ENCODE measurements around the gene PIK3CG.
"Not testable (repeated sequence)": the region's sequence is repeated elsewhere in the genome, so short reads cannot be mapped to it uniquely, and the experiment has no call there.

The PIK3CG gene

DNA sequence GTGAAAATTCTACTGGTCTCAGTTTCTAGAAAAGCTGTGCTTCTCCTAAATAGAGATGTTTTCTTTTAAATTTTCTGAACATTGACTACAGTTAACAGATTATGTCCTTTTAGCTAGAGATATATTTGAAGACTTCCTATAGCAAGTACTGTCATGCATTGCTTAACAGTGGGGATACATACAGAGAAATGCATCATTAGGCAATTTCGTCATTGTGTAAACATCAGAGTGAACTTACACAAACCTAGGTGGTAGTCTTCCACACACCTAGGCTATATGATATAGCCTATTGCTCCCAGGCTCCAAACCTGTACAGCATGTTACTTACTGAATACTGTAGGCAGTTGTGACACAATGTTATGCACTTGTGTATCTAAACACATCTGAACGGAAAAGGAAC lies 28.5 kb downstream of the PIK3CG start:
- peaks cover 18% of the 10 kb centered on the region for H3K4me1 Mint-ChIP-seq
- peaks cover 42% of the 10 kb centered on the region for H3K36me3 Mint-ChIP-seq
- H3K27ac Mint-ChIP-seq, result no peak overlapping the region

DNA sequence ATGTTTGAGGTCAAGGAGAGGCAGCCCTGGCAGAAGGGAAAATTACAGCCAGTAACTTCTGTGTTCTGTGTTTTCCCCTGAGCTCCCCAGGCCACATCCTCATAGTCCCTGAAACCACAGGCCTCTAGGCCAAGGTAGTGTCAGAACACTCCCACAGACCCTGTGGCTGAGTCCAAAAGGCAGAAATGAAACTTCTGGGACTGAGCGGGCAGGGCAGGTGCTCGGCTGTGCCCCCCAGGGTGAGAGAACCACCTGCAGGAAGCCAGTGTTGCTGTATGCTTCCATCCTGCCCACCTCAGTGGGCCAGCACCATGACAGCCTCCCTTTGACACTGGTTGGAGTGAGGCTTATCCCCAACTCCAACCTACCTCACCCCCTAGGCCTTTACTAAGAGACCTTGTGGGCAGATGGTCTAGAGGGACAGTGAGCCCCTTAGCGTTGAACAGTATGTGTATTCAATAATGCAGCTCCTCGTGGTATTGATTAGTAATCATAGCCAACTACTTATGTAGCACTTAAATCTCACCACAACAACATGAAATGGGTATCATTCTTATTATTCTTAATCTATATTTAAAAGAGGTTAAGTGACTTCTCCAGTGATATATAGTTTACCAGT lies 30.3 kb downstream of the PIK3CG start:
- H3K4me1 Mint-ChIP-seq, result peaks cover 35% of the 10 kb centered on the region
- peaks cover 45% of the 10 kb centered on the region for H3K36me3 Mint-ChIP-seq
- H3K9me3 Mint-ChIP-seq, result peaks cover 4% of the 10 kb centered on the region
- H3K4me3 Mint-ChIP-seq, result no peak overlapping the region
- no peak overlapping the region for H3K27ac Mint-ChIP-seq
- H3K27me3 Mint-ChIP-seq, result no peaks in the 10 kb centered on the region

More for the DNA sequence above, 28.5 kb downstream of the PIK3CG start:
- no peak overlapping the region for H3K4me3 Mint-ChIP-seq
- H3K27me3 Mint-ChIP-seq, result no peaks in the 10 kb centered on the region
- peaks cover 4% of the 10 kb centered on the region for H3K9me3 Mint-ChIP-seq

DNA sequence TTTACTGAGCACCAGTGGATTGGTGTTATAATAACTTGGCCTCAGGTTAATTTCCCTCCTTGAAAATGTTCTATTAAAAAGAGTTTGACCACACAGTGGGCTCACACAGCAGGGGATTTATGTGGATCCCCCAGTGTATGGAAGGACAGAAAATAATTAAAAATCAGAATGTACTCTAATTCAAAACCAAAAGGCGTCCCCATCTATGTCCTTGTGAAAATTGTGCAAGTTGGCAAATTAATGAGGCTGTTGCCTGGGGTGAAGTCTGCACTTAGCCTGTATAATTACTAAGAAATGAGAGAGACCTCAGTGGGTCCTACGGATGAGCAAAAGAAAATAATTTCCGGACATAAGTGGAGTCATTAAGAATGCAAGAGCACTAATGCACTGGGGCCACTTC lies 31.1 kb downstream of the PIK3CG start:
- no peak overlapping the region for H3K27ac Mint-ChIP-seq
- H3K4me3 Mint-ChIP-seq, result no peak overlapping the region
- H3K27me3 Mint-ChIP-seq, result no peaks in the 10 kb centered on the region
- H3K36me3 Mint-ChIP-seq, result peaks cover 44% of the 10 kb centered on the region
- peaks cover 38% of the 10 kb centered on the region for H3K4me1 Mint-ChIP-seq
- peaks cover 4% of the 10 kb centered on the region for H3K9me3 Mint-ChIP-seq

DNA sequence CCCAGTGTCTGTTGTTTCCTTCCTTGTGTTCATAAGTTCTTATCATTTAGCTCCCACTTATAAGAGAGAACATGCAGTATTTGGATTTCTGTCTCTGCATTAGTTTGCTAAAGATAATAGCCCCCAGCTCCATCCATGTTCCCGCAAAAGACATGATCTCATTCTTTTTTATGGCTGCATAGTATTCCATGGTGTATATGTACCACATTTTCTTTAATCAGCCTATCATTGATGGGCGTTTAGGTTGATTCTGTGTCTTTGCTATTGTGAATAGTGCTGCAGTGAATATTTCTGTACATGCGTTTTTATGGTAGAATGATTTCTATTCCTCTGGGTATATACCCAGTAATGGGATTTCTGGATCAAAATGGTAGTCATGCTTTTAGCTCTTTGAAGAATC lies 32.5 kb downstream of the PIK3CG start:
- H3K4me3 Mint-ChIP-seq, H3K9me3 Mint-ChIP-seq, H3K27ac Mint-ChIP-seq, H3K27me3 Mint-ChIP-seq: not testable (repeated sequence)
- Mint-ChIP-seq H3K4me1 (peaks cover 46% of the 10 kb centered on the region), H3K36me3 (peaks cover 42% of the 10 kb centered on the region)

DNA sequence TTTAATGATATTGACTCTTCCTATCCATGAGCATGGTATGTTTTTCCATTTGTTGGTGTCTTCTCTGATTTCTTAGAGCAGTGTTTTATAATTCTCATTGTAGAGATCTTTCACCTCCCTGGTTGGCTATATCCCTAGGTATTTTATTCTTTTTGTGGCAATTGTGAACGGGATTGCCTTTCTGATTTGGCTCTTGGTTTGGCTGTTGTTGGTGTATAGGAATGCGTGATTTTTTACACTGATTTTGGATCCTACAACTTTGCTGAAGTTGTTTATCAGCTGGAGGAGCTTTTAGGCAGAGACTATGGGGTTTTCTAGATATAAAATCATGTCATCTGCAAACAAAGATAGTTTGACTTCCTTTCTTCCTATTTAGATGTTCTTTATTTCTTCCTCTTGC lies 33.9 kb downstream of the PIK3CG start:
- H3K27ac Mint-ChIP-seq, result peak overlapping the region; percentile 60
- peaks cover 36% of the 10 kb centered on the region for H3K36me3 Mint-ChIP-seq
- H3K9me3 Mint-ChIP-seq, H3K27me3 Mint-ChIP-seq, H3K4me3 Mint-ChIP-seq: not testable (repeated sequence)
- H3K4me1 Mint-ChIP-seq, result peaks cover 49% of the 10 kb centered on the region

DNA sequence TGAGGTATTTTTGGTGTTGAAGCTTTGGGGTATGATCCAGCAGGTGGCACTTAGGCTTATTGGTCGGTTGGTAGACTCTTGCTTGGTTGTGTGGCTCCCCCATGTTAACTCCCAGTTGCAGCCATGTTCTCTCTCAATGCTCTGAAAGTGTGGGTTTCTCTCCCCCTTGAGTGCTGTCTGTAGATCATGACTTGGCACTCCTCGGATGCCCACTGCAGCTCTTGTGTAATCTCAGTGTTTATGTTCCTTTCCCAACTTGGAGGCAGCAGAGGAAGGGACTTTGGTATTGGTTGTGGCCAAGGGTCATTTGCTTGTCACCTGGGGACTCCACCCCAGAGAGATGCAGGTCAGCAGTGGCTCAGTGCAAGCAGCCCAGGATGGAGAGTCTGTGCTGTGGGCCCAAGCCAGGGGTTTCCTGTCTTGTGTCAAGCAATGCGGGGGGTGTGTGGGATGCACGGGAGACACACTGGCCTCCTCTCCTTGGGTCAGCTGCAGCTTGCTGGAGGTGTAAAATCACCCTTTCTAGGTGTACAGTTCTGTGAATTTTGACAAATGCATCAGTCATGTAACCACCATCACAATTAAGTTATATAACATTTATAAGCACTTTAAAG lies 36.9 kb downstream of the PIK3CG start:
- Mint-ChIP-seq H3K4me3 (no peak overlapping the region), H3K27ac (peak overlapping the region; percentile 19), H3K4me1 (peaks cover 49% of the 10 kb centered on the region), H3K9me3 (peaks cover 4% of the 10 kb centered on the region), H3K27me3 (no peaks in the 10 kb centered on the region), H3K36me3 (peaks cover 43% of the 10 kb centered on the region)

DNA sequence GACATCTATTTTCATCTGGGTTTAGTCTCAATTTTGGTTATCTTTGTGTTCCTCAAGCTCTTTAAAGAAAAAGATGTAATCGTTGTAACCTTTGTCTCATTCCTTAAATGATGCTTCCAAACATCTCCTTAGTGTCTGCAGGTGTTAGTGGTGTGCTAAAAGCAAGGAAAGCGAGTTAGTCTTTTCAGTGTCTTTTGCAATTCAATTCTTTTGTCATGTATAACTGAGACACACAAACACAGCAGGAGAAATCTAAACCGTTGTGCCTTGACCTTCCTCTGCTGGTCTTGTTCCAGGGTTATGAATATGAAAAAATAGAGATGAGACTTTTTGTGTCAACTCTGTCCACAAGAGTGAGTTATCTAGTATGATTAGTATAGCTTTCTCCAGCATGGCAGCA lies 40.7 kb downstream of the PIK3CG start:
- Mint-ChIP-seq H3K27ac (no peak overlapping the region), H3K4me1 (peaks cover 20% of the 10 kb centered on the region), H3K36me3 (peaks cover 25% of the 10 kb centered on the region)

DNA sequence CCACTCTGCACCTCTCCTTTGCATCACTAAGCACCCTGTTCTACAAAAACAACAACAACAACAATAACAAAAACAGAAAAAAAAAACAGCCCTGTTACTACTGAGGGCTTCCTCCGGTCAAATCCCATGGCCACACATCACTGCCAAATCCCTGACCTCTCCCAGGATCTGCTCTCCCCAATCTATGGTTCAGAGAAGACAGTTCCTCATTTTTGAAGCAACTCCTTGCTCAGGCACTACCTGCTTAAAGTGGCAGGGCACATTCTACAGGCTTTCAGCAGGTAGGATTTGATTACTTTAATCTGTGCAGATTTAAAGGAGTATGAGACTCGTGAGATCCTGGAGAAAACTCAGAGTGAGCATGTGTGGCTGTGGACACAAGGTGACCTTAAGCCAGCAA lies 46.9 kb downstream of the PIK3CG start:
- peaks cover 10% of the 10 kb centered on the region for H3K36me3 Mint-ChIP-seq
- no peak overlapping the region for H3K27ac Mint-ChIP-seq
- no peaks in the 10 kb centered on the region for H3K9me3 Mint-ChIP-seq
- H3K4me1 Mint-ChIP-seq, result no peaks in the 10 kb centered on the region
- H3K4me3 Mint-ChIP-seq, result no peak overlapping the region
- H3K27me3 Mint-ChIP-seq, result no peaks in the 10 kb centered on the region

More for the DNA sequence above, 40.7 kb downstream of the PIK3CG start:
- no peaks in the 10 kb centered on the region for H3K27me3 Mint-ChIP-seq
- H3K9me3 Mint-ChIP-seq, result no peaks in the 10 kb centered on the region
- no peak overlapping the region for H3K4me3 Mint-ChIP-seq

DNA sequence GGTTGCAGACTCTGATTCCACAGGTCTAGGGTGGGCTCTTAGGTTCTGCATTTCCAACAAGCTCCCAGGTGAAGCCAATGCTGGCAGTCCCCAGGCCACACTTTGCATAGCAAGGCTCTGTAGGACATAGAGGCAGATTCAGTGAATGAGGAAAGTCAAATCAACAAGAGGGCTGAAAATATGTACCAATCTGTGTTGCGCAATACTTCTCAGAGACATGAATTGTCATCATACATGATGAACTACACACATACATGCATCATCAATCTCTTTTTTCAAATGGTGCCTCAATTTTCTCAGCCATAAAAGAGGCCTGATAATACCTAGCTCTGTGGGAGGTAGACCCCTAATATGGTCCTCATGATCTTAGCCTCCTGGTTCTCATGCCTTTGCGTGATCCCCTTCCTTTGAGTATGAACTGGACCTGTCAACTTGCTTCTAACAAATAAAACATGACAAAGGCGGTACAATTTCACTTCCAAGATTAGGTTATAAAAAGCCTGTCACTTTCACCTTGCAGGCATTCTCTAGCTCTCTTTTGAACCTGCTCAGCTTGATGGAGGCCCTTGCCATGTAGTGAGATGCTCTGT lies 49.0 kb downstream of the PIK3CG start:
- H3K36me3 Mint-ChIP-seq, result peaks cover 8% of the 10 kb centered on the region
- no peaks in the 10 kb centered on the region for H3K9me3 Mint-ChIP-seq
- no peak overlapping the region for H3K4me3 Mint-ChIP-seq
- no peaks in the 10 kb centered on the region for H3K4me1 Mint-ChIP-seq
- H3K27me3 Mint-ChIP-seq, result no peaks in the 10 kb centered on the region
- H3K27ac Mint-ChIP-seq, result no peak overlapping the region

DNA sequence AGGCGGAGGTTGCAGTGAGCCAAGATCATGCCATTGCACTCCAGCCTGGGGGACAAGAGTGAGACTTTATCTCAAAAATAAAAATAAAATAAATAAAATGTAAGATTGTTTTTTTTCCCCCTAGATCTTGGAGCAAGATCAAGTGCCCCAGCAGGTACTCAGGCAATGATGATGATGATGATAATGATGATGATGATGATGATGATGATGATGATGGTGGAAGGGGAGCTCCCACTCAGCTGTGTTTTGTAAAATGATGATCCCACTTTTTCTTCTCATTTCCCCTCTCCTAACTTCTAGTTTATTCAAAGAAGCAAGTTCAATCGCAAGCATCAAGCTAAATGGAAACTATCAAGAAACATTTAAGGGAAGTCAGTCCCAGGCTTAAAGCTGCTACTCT lies 50.3 kb downstream of the PIK3CG start:
- Mint-ChIP-seq H3K27ac (no peak overlapping the region), H3K27me3 (no peaks in the 10 kb centered on the region), H3K4me1 (no peaks in the 10 kb centered on the region), H3K4me3 (no peak overlapping the region), H3K36me3 (peaks cover 12% of the 10 kb centered on the region), H3K9me3 (peaks cover 8% of the 10 kb centered on the region)

DNA sequence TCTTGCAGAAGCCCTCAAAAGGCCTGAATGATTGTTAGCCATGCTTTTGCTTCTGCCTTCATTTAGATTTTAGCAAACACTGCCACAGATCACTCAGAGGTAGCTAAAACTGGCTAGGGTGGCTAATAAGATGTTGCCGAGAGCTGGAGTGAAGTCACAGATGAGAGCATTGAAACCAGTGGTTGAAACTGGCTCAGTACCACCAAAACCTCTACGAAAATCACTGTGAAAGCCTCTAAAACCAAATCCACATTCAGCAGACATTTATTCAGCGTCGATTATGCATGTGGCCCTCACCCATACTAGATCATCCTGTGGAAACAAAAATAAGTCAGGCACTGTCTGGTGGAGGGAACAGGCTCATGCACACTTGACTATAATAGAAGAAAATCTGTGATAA lies 50.8 kb downstream of the PIK3CG start:
- H3K27me3 Mint-ChIP-seq, result no peaks in the 10 kb centered on the region
- no peaks in the 10 kb centered on the region for H3K4me1 Mint-ChIP-seq
- H3K9me3 Mint-ChIP-seq, result peaks cover 8% of the 10 kb centered on the region
- no peak overlapping the region for H3K27ac Mint-ChIP-seq
- H3K36me3 Mint-ChIP-seq, result peaks cover 12% of the 10 kb centered on the region
- no peak overlapping the region for H3K4me3 Mint-ChIP-seq

DNA sequence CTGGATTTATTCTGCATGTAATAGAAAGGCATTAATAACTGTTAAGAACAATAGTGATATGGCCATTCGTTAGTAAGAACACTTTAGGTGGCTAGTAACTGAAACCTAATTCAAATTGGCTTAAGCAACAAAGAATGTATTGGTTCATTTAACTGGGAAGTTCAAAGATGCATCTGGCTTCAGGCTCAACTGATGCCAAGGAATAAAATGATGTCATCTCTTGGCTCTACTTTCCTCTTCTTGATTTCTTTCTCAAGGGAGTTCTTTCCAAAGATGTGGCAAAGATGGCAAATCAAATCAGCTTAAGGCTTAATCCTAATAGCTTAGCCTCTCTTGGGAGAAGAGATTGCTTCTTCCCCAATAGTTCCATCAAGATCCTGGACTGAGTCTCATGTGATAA lies 51.6 kb downstream of the PIK3CG start:
- peaks cover 11% of the 10 kb centered on the region for H3K9me3 Mint-ChIP-seq
- no peaks in the 10 kb centered on the region for H3K27me3 Mint-ChIP-seq
- no peaks in the 10 kb centered on the region for H3K4me1 Mint-ChIP-seq
- peaks cover 15% of the 10 kb centered on the region for H3K36me3 Mint-ChIP-seq
- H3K4me3 Mint-ChIP-seq, result no peak overlapping the region
- H3K27ac Mint-ChIP-seq, result no peak overlapping the region

DNA sequence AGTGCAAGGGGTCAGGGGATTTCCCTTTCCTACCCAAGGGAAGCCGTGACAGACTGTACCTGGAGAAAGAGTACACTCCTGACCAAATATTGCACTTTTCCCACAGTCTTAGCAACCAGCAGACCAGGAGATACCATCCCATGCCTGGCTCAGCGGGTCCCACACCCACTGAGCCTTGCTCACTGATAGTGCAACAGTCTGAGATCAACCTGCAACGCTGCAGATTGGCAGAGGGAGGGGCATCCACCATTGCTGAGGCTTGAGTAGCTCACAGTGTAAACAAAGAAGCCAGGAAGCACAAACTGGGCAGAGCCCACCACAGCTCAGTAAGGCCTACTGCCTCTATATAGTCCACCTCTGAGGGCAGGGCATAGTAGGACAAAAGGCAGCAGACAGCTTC lies 53.9 kb downstream of the PIK3CG start:
- Mint-ChIP-seq H3K4me3 (no peak overlapping the region), H3K27ac (no peak overlapping the region), H3K9me3 (peaks cover 17% of the 10 kb centered on the region), H3K36me3 (peaks cover 15% of the 10 kb centered on the region), H3K27me3 (no peaks in the 10 kb centered on the region), H3K4me1 (no peaks in the 10 kb centered on the region)

DNA sequence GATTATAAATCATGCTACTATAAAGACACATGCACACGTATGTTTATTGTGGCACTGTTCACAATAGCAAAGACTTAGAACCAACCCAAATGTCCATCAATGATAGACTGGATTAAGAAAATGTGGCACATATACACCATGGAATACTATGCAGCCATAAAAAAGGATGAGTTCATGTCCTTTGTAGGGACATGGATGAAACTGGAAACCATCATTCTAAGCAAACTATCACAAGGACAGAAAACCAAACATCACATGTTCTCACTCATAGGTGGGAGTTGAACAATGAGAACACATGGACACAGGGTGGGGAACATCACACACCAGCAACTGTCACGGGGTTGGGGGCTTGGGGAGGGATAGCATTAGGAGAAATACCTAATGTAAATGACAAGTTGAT lies 59.4 kb downstream of the PIK3CG start:
- H3K27ac Mint-ChIP-seq, H3K27me3 Mint-ChIP-seq, H3K4me1 Mint-ChIP-seq, H3K4me3 Mint-ChIP-seq, H3K36me3 Mint-ChIP-seq: not testable (repeated sequence)
- peaks cover 17% of the 10 kb centered on the region for H3K9me3 Mint-ChIP-seq

DNA sequence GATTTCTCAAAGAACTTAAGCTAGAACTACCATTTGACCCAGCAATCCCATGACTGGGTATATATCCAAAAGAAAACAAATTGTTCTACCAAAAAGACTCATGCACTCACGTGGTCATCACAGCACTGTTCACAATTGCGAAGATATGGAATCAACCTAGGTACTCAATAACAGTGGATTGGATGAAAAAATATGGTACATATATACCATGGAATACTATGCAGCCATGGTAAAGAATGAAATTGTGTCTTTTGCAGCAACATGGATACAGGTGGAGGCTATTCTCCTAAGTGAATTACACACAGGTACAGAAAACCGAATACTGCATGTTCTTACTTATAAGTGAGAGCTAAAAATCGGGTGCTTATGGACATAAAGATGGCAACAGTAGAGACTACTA lies 61.8 kb downstream of the PIK3CG start:
- Mint-ChIP-seq H3K36me3 (peaks cover 2% of the 10 kb centered on the region), H3K27me3 (no peaks in the 10 kb centered on the region), H3K9me3 (peaks cover 4% of the 10 kb centered on the region), H3K4me1 (no peaks in the 10 kb centered on the region), H3K27ac (no peak overlapping the region), H3K4me3 (no peak overlapping the region)

DNA sequence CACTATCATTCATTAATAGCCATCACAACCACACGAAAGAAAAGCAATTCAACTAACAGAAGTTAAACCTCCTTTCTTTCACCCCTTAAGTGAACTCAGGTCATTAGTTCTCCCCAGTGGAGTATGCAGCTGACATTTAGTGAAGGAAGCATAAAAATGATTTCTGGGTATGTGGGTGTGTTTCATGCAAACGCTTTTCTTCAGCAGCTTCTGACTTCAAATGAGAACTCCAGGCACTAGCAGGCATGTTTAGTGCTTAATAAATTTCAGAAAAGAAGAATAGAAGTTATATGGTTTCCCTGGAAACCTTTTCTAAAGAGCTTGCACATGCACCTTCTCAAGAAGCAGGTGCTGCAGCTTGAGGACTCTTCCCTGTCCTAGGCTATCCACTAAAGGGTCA lies 62.5 kb downstream of the PIK3CG start:
- Mint-ChIP-seq H3K4me1 (no peaks in the 10 kb centered on the region), H3K27me3 (no peaks in the 10 kb centered on the region), H3K27ac (no peak overlapping the region)

DNA sequence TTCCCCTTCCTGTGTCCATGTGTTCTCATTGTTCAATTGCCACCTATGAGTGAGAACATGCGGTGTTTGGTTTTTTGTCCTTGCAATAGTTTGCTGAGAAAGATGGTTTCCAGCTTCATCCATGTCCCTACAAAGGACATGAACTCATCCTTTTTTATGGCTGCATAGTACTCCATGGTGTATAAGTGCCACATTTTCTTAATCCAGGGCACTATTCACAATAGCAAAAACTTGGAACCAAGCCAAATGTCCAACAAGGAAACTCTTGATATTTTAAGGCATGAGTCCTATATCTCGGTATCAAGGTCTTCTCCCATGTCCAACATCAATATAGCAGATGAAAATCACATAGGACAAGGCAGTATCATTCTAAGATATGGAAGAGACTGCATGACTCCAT lies 64.5 kb downstream of the PIK3CG start:
- not testable (repeated sequence) for H3K27me3 Mint-ChIP-seq, H3K27ac Mint-ChIP-seq, H3K4me3 Mint-ChIP-seq, H3K4me1 Mint-ChIP-seq, H3K36me3 Mint-ChIP-seq, H3K9me3 Mint-ChIP-seq

More for the DNA sequence above, 62.5 kb downstream of the PIK3CG start:
- peaks cover 2% of the 10 kb centered on the region for H3K36me3 Mint-ChIP-seq
- no peaks in the 10 kb centered on the region for H3K9me3 Mint-ChIP-seq
- no peak overlapping the region for H3K4me3 Mint-ChIP-seq

Data from activated naive CD4-positive, alpha-beta T cell treated with anti-CD3 and anti-CD28 coated beads, Interleukin-2, amount 50 U/mL, for 24 hours (primary cell).